ENCODE measurements around the gene TIMM9.
"Not testable (repeated sequence)": the region's sequence is repeated elsewhere in the genome, so short reads cannot be mapped to it uniquely, and the experiment has no call there.

Gene TIMM9

GRCh38 chr14:58397156-58397555 lies 30.2 kb downstream of the TIMM9 start:
- no peak for DNase-seq

- peak; percentile 91 for DNase-seq
Measured at GRCh38 chr14:58395812-58396788, 31.2 kb downstream of the TIMM9 start, which contains the start of gene TOMM20L. TSS of gene TOMM20L (plus strand) at chr14:58395930. CDS start at chr14:58395958, 28 bp downstream.

- no peak for DNase-seq
Measured at GRCh38 chr14:58395562-58395811, 31.8 kb downstream of the TIMM9 start.

GRCh38 chr14:58390830-58391229 lies 36.5 kb downstream of the TIMM9 start:
- no peak for DNase-seq

- DNase-seq: peak; percentile 86
Measured at GRCh38 chr14:58376791-58377190, 50.5 kb downstream of the TIMM9 start.

GRCh38 chr14:58368956-58369355 lies 58.4 kb downstream of the TIMM9 start:
- DNase-seq: no peak

- no peak for DNase-seq
Measured at GRCh38 chr14:58367296-58367695, 60.0 kb downstream of the TIMM9 start.

- no peak for DNase-seq
Measured at GRCh38 chr14:58364316-58364715, 63.0 kb downstream of the TIMM9 start.

GRCh38 chr14:58362798-58363412 lies 64.4 kb downstream of the TIMM9 start:
- peak; percentile 11 for DNase-seq

GRCh38 chr14:58362272-58362671 lies 65.1 kb downstream of the TIMM9 start:
- DNase-seq: not testable (repeated sequence)

Data from eye (tissue), 1 donor.